HG02840 (cell line): ENCODE results near the gene USP44.
"Not testable (repeated sequence)": the region's sequence is repeated elsewhere in the genome, so short reads cannot be mapped to it uniquely, and the experiment has no call there.

Source experiments
- ATAC-seq: cut with Tn5 transposase; IDR thresholded peaks from one replicate; pipeline ENCODE4 v1.9.1; 2021; ENCODE audit warnings: mild to moderate bottlenecking, moderate library complexity, moderate number of reproducible peaks; ENCODE audit not compliant: unreplicated experiment, low FRiP score

The USP44 gene

DNA sequence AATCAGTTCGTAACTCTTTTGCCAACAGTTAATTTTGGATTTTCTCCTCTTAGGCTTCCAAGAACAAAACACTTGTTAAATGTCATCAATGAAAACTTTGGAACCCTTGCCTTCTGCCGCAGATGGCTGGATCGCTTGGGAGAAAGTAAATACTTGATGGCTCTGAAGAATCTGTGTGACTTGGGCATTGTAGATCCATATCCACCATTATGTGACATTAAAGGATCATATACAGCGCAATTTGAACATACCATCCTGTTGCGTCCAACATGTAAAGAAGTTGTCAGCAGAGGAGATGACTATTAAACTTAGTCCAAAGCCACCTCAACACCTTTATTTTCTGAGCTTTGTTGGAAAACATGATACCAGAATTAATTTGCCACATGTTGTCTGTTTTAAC lies 37.7 kb downstream of the USP44 start:
- no peak for ATAC-seq

DNA sequence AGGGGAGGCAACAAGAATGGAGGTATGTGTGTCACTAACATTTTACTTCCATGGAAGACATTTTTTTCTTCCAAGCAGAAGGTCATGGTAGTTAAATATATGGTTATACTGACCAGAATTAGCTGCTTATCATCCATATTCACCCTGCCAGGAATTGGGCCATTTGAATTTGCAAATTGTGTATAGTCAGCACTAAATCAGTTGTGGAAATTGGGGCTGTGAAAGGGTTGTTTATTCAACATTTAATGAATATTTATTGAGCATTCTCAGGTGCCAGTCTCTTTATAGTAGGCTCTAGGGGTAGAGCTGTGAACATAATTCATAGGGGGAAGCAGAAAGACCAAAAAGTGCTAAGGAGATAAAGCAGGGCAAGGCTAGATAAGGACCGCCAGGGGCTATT lies 39.3 kb downstream of the USP44 start:
- ATAC-seq, result no peak

DNA sequence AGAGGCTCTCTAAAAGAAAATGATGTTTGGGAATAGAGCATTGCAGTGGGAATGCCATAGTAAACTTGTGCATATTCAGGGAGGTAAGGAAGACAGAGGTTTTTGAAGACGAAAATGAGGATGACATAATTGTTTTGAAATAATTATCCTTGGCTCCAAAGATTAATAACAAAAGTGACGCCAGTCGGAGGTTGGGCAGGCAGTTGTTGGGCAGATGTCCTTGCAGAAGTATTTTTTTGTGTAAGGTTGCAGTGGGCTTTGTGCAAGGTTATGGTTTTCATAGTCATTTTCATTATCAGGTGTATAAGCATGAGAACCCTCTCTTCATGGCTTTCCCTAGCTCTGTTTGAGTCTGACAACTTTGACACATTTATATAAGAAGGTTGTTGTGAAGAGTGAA lies 42.0 kb downstream of the USP44 start:
- ATAC-seq, result no peak

DNA sequence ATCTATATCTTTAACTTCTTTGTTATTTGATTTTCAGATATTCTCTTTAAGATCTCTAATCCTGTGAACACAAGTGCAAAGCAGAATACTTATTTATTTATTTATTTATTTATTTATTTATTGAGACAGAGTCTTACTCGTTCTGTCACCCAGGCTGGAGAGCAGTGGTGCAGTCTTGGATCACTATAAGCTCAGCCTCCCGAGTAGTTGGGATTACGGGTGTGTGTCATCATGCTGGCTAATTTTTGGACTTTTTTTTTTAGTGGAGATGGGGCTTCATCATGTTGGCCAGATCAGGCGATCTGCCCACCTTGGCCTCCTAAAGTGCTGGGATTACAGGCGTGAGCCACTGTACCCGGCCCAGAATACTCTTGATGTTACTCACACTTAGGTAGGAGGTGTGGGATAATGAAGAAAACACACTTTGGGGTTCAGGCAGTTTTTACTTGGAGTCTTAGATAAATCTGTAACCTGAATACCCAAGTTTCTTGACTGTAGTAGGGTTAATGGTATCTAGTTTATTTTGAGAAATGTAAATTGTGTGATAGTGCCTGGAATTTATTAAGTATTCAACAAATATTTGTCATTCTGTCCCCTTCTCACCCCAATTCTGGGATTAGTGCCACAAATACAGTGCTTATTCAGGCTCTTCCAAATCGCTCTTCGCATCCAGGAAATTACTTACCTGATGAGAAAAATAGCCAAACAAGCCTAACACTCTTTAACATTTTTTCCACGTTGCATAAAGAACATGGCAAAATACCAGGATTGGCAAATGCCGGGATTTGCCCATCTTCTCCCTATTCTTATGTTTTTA lies 44.4 kb downstream of the USP44 start:
- ATAC-seq, result no peak

DNA sequence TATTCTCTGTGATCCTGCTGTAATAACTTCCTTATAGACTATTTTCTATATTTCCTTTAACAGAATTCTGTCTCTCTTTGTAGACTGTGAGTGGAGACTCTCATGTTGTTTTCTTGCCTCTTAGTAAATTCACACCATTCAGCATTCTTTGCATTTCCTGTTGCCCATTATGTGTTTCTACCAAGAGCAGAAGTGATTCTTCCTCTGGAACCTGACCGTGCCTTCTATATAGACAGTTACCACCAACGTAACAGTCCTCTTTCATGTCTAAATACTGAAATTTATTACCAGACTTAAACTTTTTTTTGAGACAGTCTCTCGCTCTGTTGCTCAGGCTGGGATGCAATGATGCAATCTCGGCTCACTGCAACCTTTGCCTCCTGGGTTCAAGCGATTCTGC lies 46.2 kb downstream of the USP44 start:
- no peak for ATAC-seq

DNA sequence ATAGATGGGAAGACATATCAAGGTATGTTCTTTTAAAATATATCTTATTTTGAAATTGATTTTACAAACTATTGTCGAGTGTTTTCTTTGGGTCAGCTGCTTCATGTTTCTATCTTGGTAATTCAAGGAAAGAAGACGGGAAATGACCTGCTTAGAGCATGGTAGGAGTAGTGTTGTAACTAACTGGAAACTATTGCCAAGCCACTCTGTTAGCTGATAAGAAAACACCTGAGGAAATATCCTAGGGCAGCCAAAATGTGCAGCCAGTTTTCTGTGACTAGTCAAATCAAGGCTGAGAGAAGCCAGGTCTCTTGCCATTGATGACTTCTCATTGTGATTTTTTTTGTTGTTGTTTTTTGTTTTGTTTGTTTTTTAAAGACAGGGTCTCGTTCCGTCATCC lies 47.1 kb downstream of the USP44 start:
- no peak for ATAC-seq

DNA sequence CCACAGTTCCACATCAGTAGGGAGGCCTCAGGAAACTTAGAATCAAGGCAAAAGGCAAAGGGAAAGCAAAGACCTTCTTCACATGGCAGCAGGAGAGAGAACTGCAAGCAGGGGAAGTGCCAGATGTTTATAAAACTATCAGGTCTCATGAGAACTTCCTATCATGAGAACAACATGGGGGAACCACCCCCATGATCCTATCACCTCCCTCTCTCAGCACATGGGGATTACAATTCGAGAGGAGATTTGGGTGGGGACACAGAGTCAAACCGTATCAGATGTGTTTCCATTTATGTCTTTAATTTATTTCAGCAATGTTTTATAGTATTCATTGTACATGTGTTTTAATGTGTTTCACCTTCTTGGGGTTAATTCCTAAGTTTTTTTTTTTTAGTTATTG lies 51.5 kb downstream of the USP44 start:
- no peak for ATAC-seq

DNA sequence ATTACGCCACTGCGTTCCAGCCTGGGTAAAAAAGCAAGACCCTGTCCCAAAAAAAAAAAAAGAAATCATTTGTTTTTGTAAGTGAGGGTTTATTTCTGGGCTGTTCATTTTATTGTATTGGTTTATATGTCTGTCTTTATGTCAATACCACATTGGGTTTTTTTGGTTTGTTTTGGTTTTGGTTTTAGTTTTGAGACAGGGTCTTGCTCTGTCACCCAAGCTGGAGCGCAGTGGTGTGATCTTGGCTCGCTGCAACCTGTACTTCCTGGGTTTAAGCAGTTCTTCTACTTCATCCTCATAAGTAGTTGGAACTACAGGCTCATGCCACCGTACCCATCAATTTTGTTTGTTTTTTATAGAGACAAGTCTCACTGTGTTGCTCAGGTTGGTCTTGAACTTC lies 52.3 kb downstream of the USP44 start:
- ATAC-seq, result no peak

DNA sequence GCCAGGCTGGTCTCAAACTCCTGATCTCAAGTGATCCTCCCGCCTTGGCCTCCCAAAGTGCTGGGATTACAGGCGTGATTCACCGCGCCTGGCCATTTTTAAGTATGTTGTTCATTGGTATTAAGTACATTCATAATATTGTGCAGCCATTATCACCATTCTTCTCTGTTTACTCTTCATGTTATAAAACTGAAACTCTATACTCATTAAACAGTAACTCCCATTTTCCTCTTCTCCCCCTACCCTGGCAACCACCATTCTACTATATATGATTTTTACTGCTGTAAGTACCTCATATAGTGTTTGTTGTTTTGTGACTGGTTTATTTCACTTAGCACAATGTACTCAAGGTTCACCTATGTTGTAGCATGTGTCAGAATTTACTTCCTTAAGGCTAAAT lies 54.2 kb downstream of the USP44 start:
- ATAC-seq, result no peak

DNA sequence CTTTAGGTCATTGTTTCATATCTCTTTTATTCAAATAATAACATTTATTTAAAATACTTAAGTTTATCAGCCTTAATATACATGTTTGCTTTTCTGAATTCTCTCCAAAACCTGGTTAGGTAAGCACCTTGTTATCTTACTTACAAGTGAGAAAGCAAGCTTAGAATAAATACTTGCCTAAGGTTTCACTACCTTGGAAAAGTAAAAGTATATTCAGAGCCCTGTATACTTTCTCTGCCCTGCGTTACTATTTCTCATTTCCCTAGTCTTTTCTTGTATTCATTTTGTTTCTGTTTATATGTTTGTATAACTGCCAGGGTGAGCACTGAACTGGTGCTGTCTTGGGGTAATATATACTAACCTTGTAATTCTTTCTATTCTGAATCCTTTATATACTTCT lies 55.8 kb downstream of the USP44 start:
- no peak for ATAC-seq

DNA sequence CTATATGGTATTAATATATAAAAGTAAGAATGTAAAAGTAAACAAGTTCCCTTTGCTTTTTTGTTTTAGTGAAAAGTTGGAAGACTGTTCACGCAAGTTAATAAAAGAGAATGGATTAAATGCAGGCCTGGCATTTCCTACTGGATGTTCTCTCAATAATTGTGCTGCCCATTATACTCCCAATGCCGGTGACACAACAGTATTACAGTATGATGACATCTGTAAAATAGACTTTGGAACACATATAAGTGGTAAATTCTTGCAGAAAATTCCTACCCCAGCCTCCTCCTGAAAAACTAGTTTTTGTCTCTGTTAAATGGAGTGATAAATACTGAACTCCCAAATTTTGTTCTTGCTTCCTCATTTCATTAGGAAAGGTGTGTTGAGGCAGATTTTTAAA lies 56.4 kb downstream of the USP44 start:
- no peak for ATAC-seq

DNA sequence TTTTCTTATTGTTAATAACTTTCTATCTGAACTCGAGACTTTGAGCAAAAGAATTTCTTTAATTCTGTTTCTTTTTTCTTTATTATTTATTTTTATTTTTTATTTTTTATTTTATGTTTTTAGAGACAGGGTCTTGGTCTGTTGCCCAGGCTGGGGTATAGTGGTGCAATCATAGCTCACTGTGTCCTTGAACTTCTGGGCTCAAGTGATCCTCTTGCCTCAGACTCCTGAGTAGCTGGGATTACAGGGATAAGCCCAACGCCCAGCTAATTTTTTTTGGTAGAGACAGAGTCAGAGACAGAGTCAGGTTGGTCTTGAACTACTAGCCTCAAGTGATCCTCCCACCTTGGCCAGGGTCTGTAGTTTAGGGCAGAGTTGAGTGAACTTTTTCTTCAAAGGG lies 58.8 kb downstream of the USP44 start:
- ATAC-seq, result no peak

DNA sequence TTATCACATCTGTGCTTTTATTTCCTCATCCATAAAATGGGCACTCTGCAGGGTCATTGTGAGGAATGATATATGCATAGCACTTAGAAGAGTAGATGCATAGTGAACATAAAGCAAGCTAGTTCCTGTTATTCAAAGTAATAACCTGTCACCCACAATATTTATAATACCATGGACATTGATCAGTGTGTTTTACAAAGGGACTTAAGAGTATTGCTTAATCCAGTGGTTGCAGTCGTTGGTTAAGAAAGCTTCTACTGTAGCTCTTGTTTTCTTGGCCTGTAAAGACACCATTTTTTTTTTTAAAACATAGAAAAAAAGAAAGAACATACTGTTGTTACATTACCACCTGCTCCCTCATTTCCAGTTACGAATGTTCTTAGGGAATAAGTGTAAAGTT lies 64.3 kb downstream of the USP44 start:
- no peak for ATAC-seq

DNA sequence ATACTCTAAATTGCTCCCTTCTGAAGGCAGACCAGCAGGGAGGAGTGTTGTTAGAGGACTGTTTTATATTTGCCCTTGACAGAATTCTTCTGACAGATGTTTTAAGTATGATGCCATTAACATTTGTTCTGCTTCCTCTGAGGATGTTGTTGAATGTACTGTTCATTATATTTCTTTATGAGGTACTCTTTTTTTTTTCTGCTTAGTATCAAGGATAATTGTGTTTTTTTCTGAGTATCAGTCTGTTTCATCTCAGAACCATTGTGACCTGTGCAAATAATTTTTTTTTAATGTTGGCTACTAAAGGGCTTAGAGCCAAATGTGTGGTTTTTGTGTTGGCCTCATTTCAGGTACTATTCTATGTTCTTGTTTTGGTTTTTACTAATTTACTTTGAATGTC lies 66.8 kb downstream of the USP44 start:
- no peak for ATAC-seq

DNA sequence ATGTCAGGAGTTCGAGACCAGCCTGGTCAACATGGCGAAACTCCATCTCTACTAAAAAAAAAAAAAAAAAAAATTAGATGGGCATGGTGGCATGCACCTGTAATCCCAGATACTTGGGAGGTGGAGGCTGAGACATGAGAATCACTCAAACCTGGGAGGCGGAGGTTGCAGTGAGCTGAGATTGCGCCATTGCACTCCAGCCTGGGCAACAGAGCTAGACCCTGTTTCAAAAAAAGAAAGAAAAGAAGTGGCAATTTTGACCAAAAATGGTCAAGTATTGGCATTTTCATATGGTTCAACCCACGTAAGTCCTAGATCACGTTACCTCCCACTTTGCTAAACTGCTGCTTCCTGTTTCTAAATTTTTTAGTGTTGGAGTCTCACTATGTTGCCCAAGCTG lies 68.7 kb downstream of the USP44 start:
- ATAC-seq, result not testable (repeated sequence)

DNA sequence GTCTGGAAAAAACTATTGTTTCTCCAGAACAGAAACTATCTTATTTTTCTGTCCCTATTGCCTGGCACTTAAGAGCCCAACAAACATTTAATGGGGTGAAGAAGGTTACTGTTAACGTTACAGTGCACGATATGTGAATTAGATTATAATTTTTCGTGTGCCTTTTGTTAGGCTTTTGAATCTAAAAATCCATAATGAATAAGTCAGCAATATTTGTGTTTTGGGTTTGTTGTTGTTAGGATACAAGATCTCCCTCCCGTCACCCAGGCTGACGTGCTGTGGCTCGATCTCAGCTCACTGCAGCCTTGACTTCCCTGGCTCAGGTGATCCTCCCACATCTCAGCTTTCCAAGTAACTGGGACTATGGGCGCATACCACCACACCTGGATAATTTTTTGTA lies 69.4 kb downstream of the USP44 start:
- no peak for ATAC-seq

DNA sequence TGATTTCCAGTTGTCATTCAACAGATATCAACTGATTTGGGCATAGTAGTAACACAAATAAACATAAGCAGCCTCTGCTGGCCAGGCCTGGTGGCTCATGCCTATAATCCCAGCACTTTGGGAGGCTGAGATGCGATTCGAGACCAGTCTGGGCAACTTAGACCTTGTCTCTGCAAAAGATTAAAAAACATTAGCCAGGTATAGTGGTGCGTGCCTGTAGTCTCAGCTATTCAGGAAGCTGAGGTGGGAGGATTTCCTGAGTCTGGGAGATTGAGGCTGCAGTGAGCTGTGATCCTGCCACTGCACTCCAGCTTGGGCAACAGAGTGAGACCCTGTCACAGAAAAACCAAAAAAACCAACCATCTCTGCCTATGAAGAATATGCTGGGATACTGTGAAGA lies 70.2 kb downstream of the USP44 start:
- ATAC-seq, result no peak

DNA sequence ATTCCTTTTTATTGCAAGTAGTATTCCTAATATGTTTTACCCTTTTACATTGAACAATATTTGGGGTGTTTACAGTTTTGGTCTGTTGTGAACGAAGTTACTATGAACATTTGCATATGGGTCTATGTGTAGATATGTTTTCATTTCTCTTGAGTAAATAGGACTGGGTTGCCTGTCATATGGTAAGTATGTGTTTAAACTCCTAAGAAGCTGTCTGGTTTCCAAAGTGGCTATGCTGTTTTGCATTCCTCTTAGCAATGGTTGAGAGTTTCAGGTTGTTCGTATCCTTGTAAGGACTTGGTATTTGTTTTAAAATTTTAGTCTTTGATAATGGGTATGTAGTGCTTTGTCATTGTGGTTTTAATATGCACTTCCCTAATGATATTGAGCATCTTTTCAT lies 71.0 kb downstream of the USP44 start:
- no peak for ATAC-seq

DNA sequence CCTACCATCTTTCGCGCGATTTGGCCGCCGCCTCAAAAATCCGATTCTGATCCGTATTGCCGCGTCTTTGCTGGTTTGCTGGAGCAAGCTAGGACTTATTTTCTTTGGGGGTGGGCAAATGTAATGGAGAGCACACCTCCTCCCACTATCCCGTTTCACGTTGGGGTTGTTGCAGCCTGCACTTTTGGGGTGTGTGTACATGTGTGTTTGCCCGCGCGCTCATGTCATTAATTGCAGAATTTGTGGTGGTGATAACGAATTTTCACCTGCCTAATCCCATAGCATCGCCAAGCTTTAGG lies 76.7 kb downstream of the USP44 start:
- ATAC-seq, result no peak

DNA sequence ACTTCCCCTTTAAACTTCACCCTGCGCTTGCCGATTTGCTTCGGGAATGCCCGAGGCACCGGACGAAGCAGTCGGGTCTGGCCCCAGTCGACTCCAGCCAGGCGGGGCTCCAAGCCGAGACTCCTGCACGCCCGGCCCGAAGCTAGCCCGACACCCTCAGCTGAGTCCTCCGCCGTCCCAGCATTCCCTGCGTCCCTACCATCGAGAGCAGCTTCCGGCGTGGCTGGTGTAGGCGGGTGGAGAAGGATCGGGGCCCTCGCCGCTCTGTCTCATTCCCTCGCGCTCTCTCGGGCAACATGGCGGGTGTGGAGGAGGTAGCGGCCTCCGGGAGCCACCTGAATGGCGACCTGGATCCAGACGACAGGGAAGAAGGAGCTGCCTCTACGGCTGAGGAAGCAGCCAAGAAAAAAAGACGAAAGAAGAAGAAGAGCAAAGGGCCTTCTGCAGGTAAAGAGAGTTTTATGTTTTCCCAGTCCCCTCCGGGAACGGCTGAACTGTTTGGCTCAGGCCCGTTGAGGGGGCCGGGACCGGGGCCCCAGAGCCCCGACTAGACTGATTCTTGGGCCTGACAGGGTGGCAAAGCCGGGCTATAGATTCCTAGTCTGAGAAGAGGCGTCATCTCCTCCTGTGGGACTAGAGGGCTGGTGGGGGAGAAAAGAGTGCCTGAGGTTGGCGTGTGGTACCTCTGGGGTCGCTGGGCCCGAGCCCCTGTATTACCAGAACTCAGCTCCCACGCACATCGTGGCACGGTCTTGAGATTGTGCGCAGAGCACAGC lies 77.2 kb downstream of the USP44 start, which contains the start of gene METAP2:
TSS of gene METAP2 (plus strand) at position 269 of the 776 bp plus-strand sequence. CDS start at position 297, 28 bp downstream.
- peak; percentile 97 for ATAC-seq

DNA sequence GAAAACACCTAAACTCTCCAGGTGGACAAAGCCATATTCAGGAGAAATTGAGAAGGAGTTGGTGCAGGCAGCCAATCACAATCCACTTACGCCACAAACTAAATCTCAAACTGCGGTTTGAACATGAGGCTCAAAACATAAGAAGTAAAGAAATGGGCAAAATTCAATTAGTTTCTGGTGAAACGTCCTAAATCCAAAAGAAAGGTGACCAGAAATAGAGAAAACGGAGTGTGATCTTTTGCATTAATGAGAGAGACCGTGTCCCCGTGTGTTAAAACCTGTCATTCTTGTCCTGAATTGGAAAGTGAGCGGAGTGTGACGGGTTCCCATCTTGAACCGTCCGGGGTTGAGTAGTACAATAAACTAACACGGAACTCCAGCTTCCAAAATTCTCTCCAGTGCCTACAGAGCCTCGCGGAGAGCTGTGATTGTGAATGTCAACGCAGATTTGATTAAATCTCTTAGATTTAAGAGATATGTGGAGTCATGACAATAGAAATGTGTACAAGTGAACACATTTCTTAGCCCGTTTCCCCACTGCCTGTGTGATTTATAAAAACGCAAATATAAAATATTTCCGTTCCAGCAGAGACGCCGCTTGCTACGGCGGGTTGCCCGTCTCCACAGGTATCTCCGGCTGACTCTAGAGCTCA lies 77.9 kb downstream of the USP44 start:
- ATAC-seq, result peak; percentile 36

DNA sequence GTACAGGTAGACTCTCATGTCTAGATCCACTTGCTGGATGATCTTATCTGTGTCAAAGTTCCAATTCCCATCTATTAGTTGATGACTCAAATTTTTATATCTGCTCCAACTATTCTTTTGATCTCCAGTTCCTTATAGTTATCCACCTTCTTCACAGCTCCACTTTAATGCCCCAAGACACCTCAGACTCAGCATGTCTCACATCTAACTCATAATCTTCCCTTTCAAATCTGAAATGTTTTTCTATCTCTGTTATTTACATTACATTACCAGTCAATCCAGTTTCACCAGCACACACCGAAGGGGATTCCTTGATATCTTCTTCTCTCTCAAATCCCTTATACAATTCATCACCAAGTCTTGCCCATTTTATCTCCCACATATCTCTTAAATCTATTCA lies 81.0 kb downstream of the USP44 start:
- no peak for ATAC-seq
